GM03348 (cell line): ENCODE results near the gene ZC2HC1C.
"Not testable (repeated sequence)": the region's sequence is repeated elsewhere in the genome, so short reads cannot be mapped to it uniquely, and the experiment has no call there.

ENCODE experiments used
- DNase-seq: peaks from one replicate; pipeline ENCODE4 v3.0.0; 2012; ENCODE audit warnings: low spot score

Gene ZC2HC1C

GRCh38 chr14:75096959-75097358 lies 27.5 kb downstream of the ZC2HC1C start:
- no peak for DNase-seq

DNA sequence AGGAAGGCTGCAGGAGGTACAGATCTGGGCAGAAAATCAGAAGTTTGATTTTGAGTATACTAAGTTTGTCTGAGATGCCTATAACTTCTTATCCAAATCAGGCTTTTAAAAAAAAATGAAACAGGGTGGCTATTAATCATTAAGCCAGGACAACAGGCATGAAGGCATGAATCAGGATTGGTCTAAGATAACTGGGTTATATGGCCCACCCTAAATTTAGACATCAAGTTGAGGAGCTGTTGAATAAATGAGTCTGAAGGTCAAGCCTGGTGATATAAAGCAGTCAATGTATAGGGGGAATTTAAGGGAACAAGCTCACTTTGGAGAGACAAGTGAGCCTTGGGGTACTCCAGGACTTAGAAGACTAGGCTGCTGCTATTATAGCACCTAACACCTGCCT lies 28.8 kb downstream of the ZC2HC1C start:
- DNase-seq: no peak

GRCh38 chr14:75098682-75099081 lies 29.2 kb downstream of the ZC2HC1C start:
- DNase-seq: no peak

DNA sequence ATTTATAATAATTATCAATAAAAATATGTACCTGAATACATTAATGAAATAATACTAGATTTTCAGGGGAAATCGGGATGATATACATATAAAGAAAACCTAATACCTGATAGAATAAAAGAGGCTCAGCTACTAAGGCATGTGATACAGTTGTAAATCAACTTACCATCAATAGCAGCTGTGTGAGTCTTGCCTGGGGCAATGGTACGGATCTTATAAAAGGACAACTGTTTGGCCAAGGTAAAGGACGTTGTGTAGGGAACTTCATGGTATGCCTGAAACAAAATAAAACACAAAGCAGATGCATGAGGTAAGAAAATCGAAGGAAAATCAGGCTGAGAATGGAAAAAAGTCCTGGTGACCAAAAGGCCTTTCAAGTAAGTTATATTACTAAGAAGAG lies 32.0 kb downstream of the ZC2HC1C start:
- no peak for DNase-seq

DNA sequence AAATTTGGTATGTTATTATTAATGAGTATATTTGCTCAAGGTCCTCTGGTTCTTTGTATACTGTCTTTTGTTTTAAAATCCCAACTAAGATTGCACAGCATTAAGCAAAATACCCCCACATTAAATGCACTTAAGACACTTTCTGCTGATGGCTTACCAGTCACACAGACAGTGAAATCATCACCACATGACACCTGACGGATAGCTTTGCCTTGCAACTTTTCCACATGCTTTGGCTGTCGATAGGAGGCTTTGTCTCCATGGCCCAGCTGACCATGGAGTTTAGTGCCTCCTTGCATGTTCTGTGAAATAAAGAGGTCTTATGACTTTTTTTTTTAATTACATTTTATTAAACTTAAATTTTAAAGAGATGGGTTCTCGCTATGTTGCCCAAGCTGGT lies 37.7 kb downstream of the ZC2HC1C start:
- DNase-seq: no peak

DNA sequence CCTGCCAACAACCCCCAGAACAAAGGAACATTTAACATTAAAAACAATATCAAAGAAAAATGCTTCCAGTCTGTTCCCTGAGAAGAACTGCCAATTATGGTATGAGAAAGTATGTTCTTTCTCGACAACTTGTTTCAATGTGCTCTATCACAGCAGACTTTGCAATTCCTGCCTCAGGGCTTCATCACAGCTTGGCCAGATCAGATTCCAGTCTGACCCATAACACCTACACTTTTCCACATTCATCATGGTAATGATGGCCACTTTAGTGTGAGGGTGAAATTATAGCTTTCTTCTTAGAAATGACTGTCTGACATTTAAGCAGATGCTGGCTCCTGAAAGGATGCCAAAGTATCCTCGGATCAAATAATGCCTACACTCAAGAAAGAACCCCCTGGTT lies 40.4 kb downstream of the ZC2HC1C start:
- DNase-seq: no peak

GRCh38 chr14:75113932-75114539 lies 44.6 kb downstream of the ZC2HC1C start:
- no peak for DNase-seq

DNA sequence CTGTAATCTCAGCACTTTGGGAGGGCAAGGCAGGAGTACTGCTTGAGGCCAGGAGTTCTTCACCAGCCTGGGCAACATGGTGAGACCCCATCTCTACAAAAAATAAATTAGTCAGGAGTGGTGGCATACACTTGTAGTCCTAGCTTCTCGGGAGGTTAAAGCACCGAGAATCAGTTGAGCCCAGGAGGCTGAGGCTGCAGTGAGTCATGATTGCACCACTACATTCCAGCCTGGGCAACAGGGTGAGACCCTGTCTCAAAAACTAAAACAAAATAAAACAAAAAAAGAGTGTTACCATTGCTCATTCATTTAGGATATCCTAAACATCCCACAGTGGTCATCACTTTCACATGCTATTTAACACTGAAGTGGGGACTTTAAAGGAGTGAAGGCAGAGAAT lies 49.6 kb downstream of the ZC2HC1C start:
- DNase-seq: no peak

- no peak for DNase-seq
Observed at GRCh38 chr14:75120541-75121291, 51.3 kb downstream of the ZC2HC1C start.

DNA sequence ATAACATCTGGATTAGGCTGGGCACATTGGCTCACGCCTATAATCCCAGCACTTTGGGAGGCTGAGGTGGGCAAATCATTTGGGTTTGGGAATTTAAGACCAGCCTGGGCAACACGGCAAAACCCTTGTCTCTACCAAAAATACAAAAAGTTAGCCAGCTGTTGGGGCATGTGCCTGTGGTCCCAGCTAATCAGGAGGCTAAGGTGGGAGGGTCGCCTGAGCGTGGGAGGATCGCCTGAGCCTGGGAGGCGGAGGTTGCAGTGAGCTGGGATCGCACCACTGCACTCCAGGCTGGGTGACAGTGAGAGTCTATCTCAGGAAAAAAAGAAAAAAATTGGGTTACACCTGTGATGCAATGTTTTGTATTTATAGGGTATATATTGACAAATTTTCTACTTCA lies 52.1 kb downstream of the ZC2HC1C start:
- no peak for DNase-seq

- peak; percentile 44 for DNase-seq
Observed at GRCh38 chr14:75123991-75124390, 54.5 kb downstream of the ZC2HC1C start.

GRCh38 chr14:75125617-75126016 lies 56.2 kb downstream of the ZC2HC1C start:
- DNase-seq: peak; percentile 28

DNA sequence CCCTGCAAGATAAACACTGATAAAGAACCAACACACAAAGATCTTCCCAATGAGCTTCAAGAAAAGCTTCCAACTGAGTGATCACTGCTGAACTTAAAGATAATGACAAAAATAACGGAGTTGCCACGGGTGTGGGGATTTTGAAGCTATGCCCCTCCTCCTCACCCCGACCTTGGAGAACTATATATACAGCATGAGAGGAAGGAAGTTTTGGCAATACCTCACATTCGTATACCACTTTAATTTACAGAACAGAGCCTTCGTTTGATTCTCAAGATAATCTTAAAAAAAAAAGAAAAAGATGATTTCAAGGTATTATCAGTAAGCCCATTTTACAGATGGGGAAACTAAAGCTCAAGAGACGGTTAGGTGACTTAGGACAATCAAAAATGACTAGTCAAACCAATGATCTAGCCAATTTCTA lies 56.7 kb downstream of the ZC2HC1C start:
- no peak for DNase-seq

DNA sequence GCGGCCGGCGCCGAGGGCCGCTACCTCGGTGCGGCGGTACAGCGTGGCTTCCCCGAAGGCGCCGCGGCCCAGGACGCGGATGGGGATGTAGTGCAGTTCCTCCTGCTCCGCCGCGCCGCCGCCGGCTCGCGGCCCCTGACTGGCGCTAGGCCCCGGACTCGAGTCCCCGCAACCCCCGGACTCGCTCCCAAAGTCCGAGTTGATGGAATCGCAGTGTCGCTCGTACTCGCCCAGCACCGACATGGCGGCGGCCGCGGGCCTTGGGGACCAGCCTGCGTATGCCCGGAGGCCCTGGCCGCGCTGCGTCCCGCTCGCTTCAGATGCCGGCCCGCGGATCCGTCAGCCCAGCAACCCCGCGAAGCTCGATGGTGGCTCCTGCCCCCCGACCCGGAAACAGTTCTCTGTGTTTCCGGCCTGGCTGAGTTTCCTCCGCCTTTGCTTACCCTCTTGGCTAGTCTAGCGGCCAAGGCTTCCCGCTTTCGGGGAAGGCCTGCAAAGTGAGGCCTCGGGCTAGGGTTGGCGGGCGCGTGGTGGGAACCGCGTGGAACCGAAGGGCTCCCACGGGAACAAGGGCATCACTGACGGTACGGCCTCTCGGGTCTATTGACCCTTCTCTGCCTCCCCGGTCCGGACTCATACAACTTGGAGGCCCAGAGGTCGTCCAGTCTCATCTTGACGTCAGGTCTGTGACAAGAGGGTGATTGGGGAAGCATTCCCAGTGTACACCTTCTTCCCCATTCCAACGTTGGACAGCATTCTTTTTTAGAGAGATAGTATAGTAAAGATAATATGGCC lies 57.4 kb downstream of the ZC2HC1C start, which contains the start of gene NEK9:
TSS of gene NEK9 (minus strand) at position 370 of the 795 bp plus-strand sequence. CDS start at position 243, 127 bp downstream.
- DNase-seq: peak; percentile 93

DNA sequence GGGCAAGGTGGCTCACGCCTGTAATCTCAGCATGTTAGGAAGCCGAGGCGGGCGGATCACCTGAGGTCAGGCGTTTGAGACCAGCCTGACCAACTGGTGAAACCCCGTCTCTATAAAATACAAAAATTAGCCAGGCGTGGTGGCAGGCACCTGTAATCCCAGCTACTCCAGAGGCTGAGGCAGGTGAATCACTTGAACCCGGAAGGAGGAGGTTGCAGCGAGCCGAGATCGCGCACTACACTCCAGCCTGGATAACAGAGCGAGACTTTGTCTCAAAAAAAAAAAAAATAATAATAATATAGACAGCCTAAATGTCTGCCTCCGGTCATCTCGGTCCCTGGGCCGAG lies 58.0 kb downstream of the ZC2HC1C start:
- not testable (repeated sequence) for DNase-seq

DNA sequence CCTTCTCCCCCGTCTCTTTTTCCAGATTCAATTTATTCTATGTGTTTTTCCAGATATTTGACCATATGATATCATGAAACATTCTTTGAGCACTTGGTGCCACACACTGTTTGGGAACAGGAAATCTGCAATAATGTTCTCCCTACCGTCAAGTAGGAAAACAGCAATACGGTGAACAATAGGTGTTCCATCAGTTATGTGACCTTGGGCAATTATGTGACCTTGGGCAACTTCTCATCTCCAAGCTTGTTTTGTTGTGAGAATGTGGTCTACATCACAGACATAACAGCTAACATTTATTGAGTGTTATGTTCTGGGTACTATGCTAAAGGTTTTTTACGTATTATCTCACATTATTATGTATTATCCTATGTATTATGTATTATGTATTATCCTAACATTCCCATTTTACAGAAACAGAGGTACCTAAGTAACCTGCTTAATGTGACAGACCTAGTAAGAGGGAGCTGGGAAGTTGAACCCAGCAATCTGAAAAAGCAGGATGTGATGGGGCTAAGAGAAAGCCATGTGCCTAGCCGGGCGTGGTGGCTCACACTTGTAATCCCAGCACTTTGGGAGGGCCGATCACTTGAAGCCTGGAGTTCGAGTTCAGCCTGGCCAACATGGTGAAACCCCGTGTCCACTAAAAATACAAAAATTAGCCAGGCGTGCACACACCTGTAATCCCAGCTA lies 58.6 kb downstream of the ZC2HC1C start:
- no peak for DNase-seq

DNA sequence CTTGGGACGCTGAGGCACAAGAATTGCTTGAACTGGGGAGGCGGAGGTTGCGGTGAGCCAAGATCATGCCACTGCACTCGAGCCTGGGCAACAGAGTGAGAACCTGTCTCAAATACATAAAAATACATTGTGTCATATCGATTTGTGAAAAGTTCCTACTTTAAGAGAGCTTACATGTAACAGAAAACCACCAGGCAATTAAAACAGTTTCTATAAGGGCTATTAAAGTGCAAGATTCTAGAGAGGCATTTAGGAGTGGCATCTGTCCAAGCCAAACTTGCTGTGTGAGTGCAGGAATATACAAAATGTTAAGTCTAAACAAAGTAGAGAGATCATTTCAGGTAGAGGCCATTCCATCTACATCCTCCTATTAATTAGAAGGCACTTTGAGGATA lies 59.2 kb downstream of the ZC2HC1C start:
- no peak for DNase-seq
